LoVo (cell line): Measurements from ENCODE around the gene PRDM15.
A peak's percentile ranks its signal among the peaks of the same experiment; 100 is the strongest.

Experiments
- DNase-seq: peaks from one replicate; pipeline ENCODE4 v3.0.0-alpha.2; 2016; ENCODE audit warnings: low spot score

PRDM15 gene

DNA sequence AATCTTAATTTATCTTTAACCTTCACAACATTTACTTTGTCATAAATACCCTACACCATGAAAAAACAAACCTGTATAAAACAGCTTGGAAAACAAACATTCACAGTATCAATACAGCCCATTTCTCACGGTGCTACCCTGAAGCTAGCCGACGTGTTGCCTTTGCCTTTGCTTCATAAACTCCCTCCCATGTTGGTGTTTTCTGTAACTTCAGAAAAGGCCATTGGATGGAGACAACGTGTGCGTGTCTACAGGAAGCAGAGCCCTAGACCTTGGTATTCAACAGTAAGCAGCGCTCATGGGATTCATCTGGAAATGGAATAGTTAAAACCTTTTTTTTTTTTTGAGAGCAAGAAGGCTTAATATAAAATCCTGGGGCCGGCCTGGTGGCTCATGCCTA is 7.2 kb upstream of the PRDM15 start:
- no peak for DNase-seq

GRCh38 chr21:41885341-41886024 is 6.3 kb upstream of the PRDM15 start:
- no peak for DNase-seq

GRCh38 chr21:41884501-41885030 is 5.4 kb upstream of the PRDM15 start:
- DNase-seq, result no peak

GRCh38 chr21:41883582-41883981 is 4.4 kb upstream of the PRDM15 start:
- no peak for DNase-seq

DNA sequence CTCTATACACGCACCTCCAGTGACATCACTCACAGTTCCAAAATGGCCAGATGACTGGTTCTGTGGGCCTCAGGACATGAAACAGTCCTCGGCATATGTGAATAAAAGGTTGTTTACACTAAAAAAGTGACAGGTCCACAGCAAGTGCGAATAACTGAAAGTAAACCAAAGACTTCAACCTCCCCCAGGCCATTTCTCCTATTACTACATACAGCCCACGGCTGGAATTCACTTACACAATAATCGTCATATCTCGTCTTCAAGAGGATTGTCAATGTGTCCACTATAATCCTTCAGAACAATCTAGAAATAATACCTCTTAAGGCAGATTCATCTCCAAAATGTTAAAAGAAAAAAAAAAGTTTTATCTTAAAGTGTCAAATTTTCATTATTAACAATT is 1.9 kb upstream of the PRDM15 start:
- no peak for DNase-seq

- no peak for DNase-seq
Measured at GRCh38 chr21:41880153-41880552, 1.0 kb upstream of the PRDM15 start.

DNA sequence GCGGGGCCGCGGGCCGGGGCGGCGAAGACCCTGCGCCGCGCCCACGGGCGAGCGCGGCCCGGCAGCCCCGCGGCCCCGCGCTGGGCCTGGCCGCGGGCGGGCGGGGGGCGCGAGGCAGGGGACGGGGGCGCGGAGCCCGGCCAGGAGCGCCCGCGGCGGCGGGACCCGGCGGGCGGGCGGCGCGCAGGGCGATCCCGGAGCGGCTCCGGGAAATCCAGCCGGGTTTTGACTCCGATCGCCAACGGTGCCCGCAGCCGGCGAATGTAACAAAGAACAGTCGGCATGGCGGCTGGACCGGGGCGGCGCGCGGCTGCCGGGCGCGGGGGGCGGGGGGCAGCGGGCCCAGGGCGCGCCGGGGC is 334 bp downstream of the PRDM15 start:
- DNase-seq, result peak; percentile 78

DNA sequence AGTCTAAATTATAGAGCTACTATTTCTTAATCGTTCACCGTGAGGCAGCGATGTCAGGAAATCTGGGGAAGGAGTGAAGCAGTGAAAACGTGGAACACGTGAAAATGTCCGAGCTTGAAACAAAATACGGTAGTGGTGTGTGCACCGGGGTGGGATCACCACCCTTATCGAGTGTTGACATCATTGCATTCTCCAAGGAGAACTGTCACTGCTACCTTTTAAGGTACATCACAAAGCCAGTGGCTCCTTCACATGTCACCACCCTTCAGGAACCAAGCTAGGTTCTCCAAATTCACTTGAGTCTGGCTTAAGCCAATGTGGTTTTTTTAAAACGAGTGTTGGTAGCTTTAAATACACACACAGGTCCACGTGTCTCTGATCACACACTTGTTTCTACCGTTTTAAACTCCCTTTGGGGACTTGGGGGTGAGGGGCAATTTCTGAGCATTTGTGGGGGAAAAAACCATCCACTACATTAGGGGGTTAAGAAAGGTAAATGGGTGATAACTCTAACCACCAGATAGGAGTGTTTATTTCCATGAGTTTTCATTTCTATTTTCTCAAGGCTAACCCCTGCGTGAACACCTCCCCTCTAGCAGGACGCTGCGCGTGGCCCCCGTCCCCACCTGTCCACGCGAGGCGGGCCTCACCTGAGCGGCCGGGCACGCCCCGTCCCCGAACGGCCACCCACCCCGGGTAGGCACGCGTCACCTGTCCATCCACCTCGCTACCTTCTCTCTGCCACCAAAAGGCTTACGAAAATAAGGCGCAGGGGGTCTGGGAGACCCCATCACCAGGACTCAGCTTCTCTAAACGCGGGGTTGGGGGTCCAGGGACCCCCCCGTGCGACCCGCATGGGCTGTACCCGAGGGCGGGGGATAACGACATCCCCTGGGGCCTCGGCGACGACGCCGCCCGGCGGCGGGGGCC is 978 bp downstream of the PRDM15 start:
- DNase-seq, result peak; percentile 41

- DNase-seq, result no peak
Measured at GRCh38 chr21:41876928-41877652, 2.1 kb downstream of the PRDM15 start.

DNA sequence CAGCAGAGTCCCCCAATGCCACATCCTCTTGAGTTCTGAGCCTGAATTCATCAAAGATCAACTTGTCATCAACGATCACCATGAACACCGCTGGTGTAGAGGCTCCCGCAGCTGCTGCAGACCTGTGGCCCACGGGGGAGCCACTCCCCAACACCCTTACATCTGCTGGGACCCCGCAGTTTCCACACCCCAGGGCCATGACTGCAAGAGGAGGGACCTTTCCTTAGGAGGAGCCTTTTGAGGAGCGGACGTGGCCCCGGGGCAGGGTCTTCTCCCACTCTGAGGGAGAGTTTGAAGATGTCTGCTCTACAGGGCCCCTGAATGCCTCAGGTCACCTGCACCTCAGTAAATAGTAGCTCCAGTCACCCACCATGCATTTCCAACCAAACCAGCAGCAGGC is 2.7 kb downstream of the PRDM15 start:
- no peak for DNase-seq

- DNase-seq, result no peak
Measured at GRCh38 chr21:41875086-41875485, 4.1 kb downstream of the PRDM15 start.

GRCh38 chr21:41874611-41875010 is 4.5 kb downstream of the PRDM15 start:
- DNase-seq, result no peak

DNA sequence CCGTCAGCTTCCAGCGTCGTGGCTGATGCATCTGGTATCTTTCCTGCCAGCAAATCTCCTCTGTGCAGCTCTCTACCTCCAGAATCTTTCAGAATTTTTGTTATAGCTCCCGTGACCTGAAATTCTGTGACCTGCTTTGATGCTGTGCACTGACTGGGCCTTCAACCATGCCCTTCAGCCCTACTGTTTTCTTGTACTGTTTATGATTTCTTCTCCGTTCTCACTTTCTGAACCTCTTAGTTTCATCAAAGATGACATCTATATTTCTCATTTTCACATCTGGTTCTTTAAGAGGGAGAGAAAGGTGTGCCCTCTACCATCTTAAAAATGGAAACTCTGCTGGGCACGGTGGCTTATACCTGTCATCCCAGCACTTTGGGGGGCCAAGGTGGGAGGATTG is 5.7 kb downstream of the PRDM15 start:
- no peak for DNase-seq

DNA sequence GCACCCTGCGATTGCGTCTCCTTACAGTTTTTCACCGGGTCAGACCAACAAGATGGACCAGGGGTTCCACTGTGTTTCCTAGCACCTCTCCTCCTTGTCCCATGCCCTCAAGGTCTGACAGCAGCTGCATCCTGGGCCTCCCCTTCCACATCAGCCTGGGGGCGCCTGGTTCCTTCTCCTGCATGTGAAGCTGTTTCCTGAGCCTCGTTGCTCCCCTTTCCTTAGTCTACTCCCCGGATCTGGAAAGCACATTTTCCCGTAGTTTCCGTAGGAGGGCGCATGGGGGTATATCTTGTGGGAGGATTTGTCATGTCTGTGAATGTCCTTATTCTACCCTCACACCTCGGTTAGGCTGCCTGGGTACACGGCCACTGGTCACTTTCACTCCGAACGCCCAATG is 6.1 kb downstream of the PRDM15 start:
- DNase-seq, result no peak

DNA sequence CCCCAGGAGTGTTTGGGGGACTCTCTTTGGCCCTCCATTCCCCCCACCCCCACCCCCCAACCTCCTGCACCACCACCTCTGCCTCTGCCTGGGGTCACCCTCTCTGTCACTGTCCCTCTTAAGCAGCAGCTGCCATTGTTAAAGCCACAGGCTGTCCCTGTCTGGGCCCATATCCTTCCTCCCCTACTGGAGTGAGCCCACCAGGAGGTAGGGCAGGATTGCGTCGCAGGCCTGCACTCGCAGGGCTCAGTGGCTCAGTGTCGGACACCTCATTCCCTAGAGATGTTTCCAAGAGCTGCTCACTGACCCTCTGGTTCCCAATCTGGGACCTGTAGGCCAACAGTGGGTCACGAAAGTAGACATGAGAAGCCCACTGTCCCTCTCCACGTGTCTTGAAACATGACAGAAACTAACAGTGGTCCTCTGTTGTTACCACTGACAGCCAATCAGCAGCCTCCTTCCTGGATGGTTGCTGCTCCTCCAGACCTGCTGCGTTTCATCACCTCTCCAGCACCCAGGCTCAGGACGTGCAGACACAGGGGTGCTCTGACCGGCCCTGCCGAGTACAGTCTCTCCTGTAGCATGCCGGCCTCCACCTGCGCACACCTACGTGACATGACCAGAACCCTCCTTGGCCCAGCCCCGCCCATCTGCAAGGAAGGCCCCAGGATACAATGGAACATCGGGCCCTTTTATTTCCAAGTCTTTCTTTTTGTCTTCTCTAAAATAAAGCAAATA is 7.7 kb downstream of the PRDM15 start:
- DNase-seq, result no peak

- DNase-seq, result no peak
Measured at GRCh38 chr21:41869771-41870170, 9.4 kb downstream of the PRDM15 start.

DNA sequence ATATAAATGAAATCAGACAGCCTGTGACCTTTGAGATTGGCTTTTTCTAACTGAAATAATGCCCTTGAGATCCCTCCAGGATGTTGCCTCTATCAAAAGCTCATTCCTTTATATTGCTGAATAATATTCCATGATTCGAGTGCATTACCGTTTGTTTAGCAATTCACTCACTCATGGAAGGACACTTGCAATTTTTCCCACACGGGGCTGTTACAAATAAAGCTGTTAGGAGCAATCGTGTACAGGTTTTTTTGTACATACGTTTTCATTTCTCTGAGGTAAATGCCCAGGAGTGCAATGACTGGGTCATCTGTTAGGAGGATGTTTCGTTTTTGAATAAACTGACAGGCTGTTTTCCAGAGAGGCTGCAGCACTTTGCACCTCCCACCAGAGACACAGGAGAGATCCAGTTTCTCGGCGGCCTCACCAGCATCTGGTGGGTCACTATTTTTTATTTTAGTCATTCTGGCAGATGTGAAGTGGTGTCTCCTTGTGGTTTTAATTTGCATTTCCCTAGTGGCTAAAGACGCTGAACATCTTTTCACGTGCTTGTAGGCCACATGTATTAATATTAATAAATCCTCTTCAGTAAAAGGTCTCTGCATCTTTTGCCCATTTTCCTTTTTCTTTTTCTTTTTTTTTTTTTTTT is 11.0 kb downstream of the PRDM15 start:
- no peak for DNase-seq

GRCh38 chr21:41867313-41867712 is 11.8 kb downstream of the PRDM15 start:
- DNase-seq, result no peak

DNA sequence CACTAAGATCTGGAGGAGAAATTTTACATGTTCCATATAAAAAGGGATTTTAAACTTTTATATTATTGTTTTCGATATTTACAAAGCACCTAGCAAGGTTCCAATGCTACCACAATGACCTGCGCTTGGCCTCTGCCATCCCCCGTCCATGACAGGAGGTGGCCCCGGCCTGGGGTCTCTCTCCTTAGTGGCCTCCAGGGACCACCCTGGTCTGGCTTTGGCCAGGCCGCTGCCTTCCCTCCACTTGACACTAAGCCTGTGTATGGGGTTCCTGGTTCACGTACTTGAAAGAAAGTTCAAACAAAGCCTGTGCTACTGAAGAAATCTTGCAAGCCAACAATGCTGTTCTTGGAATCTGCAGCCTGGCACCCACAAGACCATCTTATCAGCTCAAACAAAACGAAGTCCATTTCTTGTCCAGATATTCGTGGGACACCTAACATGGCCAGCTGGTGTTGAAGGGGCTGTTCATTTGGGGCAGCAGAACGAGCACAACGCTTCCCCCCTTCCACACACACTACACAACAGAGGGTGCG is 12.8 kb downstream of the PRDM15 start:
- DNase-seq, result no peak

DNA sequence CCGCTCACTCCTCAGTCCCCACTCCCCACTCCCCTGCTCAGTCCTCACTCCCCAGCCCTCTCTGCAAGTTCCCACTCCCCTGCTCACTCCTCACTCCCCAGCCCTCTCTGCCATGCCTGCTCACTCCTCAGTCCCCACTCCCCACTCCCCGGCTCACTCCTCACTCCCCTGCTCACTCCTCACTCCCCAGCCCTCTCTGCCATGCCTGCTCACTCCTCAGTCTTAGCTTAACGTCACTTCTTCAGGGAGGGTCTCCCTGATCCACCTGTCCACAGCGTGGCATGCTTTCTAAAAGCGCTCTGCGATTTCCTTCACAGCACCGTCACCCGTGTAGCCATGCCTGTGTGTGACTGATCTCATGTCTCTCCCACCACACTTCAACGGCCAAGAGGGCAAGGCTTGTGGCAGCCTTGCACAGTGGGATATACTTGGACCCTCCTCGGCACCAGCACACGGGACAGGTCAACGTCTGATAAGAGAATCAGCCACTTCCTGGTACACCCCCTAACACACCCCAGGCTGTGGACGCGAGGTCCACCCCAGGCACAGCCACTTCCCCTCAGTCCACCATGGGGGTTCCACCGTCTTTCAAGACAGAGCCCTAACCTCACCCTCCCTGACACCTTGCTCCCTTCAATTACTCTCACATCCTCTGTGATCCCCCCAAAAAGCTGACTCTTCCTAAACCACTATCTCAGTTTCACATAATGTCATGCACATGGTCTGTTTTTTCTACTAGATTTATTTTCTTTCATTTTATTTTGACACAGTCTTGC is 14.0 kb downstream of the PRDM15 start:
- DNase-seq, result no peak
